T-cell (primary cell): Measurements from ENCODE around the gene TNNT1. TPM values are rescaled to one million over a fixed set of nuclear protein-coding genes. Genes with fewer than 3 reads are reported as not detected.

Source experiments
- ATAC-seq, 4 experiments: fragments of 200-7000 bp in 3 of 4; fragments of 150-1000 bp in 1 of 4; cut with Tn5 transposase; replicated peaks in 1 of 4; 1 replicate in 3 of 4; 2 replicates in 1 of 4; pipeline ENCODE4 v1.10.0; 2021; ENCODE audit warnings: moderate library complexity in 3 of 4, mild to moderate bottlenecking in 2 of 4, moderate number of reproducible peaks in 1 of 4
- CTCF ChIA-PET, 2 donors: fragments of 300-600 bp; sonication (Branson Sonifier 250); formaldehyde crosslinking; loops; one replicate each; lab custom pipeline; 2022; ENCODE audit warnings: antibody characterized with exemption in 2 of 2; lab: Charles Lee
- POLR2A ChIA-PET, 2 donors: fragments of 300-600 bp; sonication (Branson Sonifier 250); formaldehyde crosslinking; loops; one replicate each; lab custom pipeline; 2022; ENCODE audit warnings: antibody characterized with exemption in 2 of 2; lab: Charles Lee
- DNase-seq, 35 experiments: peaks; one replicate each; pipeline versions ENCODE4 v3.0.0 to v3.0.0-alpha.2; 2013 to 2023
- H3K27ac ChIP-seq: one replicate; pipeline ENCODE4 v1.5.1; 2013; ENCODE audit warnings: low read length
- H3K27me3 ChIP-seq, 2 experiments: replicated peaks in 1 of 2; 1 replicate in 1 of 2; 2 replicates in 1 of 2; pipeline versions ENCODE4 v1.6.1 to v1.7.0; 2013; ENCODE audit warnings: low read length in 1 of 2, mixed read lengths in 1 of 2; ENCODE audit not compliant: control insufficient read depth in 2 of 2, insufficient read depth in 2 of 2; ENCODE audit errors: extremely low read depth in 1 of 2
- H3K36me3 ChIP-seq, 2 donors: 1 replicate in 1 of 2; 2 replicates in 1 of 2; pipeline versions ENCODE4 v1.6.1 to v1.7.0; 2013; ENCODE audit warnings: low read length in 1 of 2; ENCODE audit not compliant: control insufficient read depth in 2 of 2, insufficient read depth in 1 of 2; ENCODE audit errors: extremely low read depth in 1 of 2
- H3K4me1 ChIP-seq, 2 experiments: 1 replicate in 1 of 2; 2 replicates in 1 of 2; pipeline versions ENCODE4 v1.6.1 to v1.7.0; 2013; ENCODE audit warnings: low read length in 2 of 2, mixed read lengths in 1 of 2; ENCODE audit not compliant: insufficient read depth in 2 of 2, control insufficient read depth in 1 of 2; ENCODE audit errors: extremely low read depth in 1 of 2
- H3K4me3 ChIP-seq, 2 donors: 1 replicate in 1 of 2; 2 replicates in 1 of 2; pipeline versions ENCODE4 v1.5.1 to v1.7.0; 2013; ENCODE audit warnings: mild to moderate bottlenecking in 2 of 2, low read length in 1 of 2, moderate library complexity in 1 of 2; ENCODE audit not compliant: control insufficient read depth in 1 of 2; ENCODE audit errors: extremely low read depth in 1 of 2
- H3K9me3 ChIP-seq: 2 replicates; pipeline ENCODE4 v1.7.0; 2013
- H3K27ac Mint-ChIP-seq, 2 donors: one replicate each; pipeline ENCODE4 v1.8.0; 2020 to 2021; ENCODE audit warnings: mild to moderate bottlenecking in 2 of 2, mixed read lengths in 2 of 2
- H3K27me3 Mint-ChIP-seq, 2 donors: one replicate each; pipeline ENCODE4 v1.8.0; 2021 to 2022; ENCODE audit warnings: mixed read lengths in 2 of 2
- H3K36me3 Mint-ChIP-seq: one replicate; pipeline ENCODE4 v1.8.0; 2021; ENCODE audit warnings: mixed read lengths
- H3K4me1 Mint-ChIP-seq, 3 donors: one replicate each; pipeline ENCODE4 v1.8.0; 2020 to 2022; ENCODE audit warnings: mixed read lengths in 3 of 3, mild to moderate bottlenecking in 1 of 3
- H3K4me3 Mint-ChIP-seq, 3 donors: one replicate each; pipeline ENCODE4 v1.8.0; 2020 to 2022; ENCODE audit warnings: mild to moderate bottlenecking in 3 of 3, mixed read lengths in 3 of 3, moderate library complexity in 3 of 3
- H3K9me3 Mint-ChIP-seq, 3 donors: one replicate each; pipeline ENCODE4 v1.8.0; 2020 to 2022; ENCODE audit warnings: mixed read lengths in 3 of 3
- WGBS: methylation state at CpG from one replicate; pipeline ENCODE4 v1.1.5; 2013; ENCODE audit warnings: missing lambda C conversion rate; ENCODE audit not compliant: insufficient coverage; 5-methylcytosine and 5-hydroxymethylcytosine counted together
- total RNA-seq, 35 experiments: library from RNA in 6 of 35; stranded (reverse) in 6 of 35; fragments of 120-200 nt in 1 of 35; gene quantifications; one replicate each; pipeline versions ENCODE4 v1.2.1 to v1.2.4 and lab custom pipeline; 2013 to 2026

The TNNT1 gene
- total RNA-seq, 5 donors from 2014 or later (not counting 1 experiment from before 2014, with no cell fraction given): 0.36 to 0.76 TPM; not detected in 3

DNA sequence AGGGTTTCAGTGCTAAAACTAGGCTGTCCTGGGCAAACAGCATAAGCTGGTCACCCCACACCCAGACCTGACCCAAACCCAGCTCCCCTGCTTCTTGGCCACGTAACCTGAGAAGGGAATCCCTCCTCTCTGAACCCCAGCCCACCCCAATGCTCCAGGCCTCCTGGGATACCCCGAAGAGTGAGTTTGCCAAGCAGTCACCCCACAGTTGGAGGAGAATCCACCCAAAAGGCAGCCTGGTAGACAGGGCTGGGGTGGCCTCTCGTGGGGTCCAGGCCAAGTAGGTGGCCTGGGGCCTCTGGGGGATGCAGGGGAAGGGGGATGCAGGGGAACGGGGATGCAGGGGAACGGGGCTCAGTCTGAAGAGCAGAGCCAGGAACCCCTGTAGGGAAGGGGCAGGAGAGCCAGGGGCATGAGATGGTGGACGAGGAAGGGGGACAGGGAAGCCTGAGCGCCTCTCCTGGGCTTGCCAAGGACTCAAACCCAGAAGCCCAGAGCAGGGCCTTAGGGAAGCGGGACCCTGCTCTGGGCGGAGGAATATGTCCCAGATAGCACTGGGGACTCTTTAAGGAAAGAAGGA, 34.4 kb downstream of the TNNT1 start:
- POLR2A ChIA-PET: no interaction called here
- 97% methylated on average over 5 of the region's 9 CpGs for WGBS
- Histone ChIP-seq H3K27ac (no peak overlapping the region), H3K4me1 (peaks cover 12 to 46% of the 10 kb centered on the region in 2 experiments), H3K27me3 (peaks cover 0 to 3% of the 10 kb centered on the region in 2 experiments), H3K4me3 (no peak overlapping the region), H3K36me3 (peaks cover 3 to 4% of the 10 kb centered on the region in 2 donors), H3K9me3 (no peaks in the 10 kb centered on the region)
- ATAC-seq (no peak), DNase-seq (no peak)
- H3K27me3 Mint-ChIP-seq: no peaks in the 10 kb centered on the region
- peaks cover 30 to 44% (median 41%) of the 10 kb centered on the region in 3 donors for H3K4me1 Mint-ChIP-seq
- H3K4me3 Mint-ChIP-seq: peak overlapping the region; percentile 47 to 96 (median 54)
- CTCF ChIA-PET: interaction anchor here in 1 of 2 donors (0.7 kb wide), 1 partner anchor 45 kb away, joined by 3 read pairs; no protein-coding TSS in a partner anchor
- H3K27ac Mint-ChIP-seq: no peak overlapping the region
- peaks cover 3% of the 10 kb centered on the region for H3K36me3 Mint-ChIP-seq
- H3K9me3 Mint-ChIP-seq: no peaks in the 10 kb centered on the region

DNA sequence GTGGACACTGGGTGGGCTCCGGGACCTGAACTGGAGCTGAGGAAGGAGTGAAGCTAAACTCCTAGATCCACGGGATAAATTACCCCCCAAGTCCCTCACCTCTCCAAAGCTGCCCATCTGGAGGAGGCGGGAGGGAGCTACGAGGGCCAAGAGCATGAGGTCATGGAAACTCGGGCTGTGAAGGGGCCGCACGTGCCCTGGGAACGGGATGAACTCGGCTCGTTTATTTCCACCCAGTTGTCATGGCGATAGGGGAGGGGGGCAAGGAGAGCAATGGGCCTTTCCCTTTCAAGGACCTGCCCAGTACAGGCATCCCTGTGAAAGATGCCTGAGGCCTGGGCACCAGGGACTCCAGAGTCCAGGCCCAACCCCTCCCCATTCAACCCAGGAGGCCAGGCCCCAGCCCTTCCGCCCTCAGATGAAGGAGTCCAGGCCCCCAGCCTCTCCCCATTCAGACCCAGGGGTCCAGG, 35.4 kb downstream of the TNNT1 start:
- peaks cover 12 to 41% of the 10 kb centered on the region in 2 experiments for H3K4me1 ChIP-seq
- H3K36me3 Mint-ChIP-seq: peaks cover 10% of the 10 kb centered on the region
- peaks cover 10 to 11% of the 10 kb centered on the region in 2 donors for H3K36me3 ChIP-seq
- peaks cover 0 to 2% of the 10 kb centered on the region in 2 experiments for H3K27me3 ChIP-seq
- H3K27ac Mint-ChIP-seq: no peak overlapping the region
- H3K9me3 Mint-ChIP-seq: no peaks in the 10 kb centered on the region
- no peak overlapping the region for H3K27ac ChIP-seq
- H3K27me3 Mint-ChIP-seq: no peaks in the 10 kb centered on the region
- H3K4me3 Mint-ChIP-seq: no peak overlapping the region
- 91% methylated on average over 6 of the region's 12 CpGs for WGBS
- POLR2A ChIA-PET: no interaction called here
- DNase-seq (no peak), ATAC-seq (no peak)
- H3K4me3 ChIP-seq: no peak overlapping the region
- CTCF ChIA-PET: no interaction called here
- peaks cover 25 to 40% (median 36%) of the 10 kb centered on the region in 3 donors for H3K4me1 Mint-ChIP-seq
- no peaks in the 10 kb centered on the region for H3K9me3 ChIP-seq

- ATAC-seq: no peak
- Histone ChIP-seq H3K4me3 (no peak overlapping the region), H3K27me3 (no peaks in the 10 kb centered on the region), H3K27ac (no peak overlapping the region), H3K9me3 (no peaks in the 10 kb centered on the region), H3K4me1 (peaks cover 9 to 35% of the 10 kb centered on the region in 2 experiments), H3K36me3 (peaks cover 10 to 11% of the 10 kb centered on the region in 2 donors)
- WGBS: 92% methylated on average over 10 of the region's 23 CpGs
- POLR2A ChIA-PET: no interaction called here
- Mint-ChIP-seq H3K9me3 (no peaks in the 10 kb centered on the region), H3K4me1 (peaks cover 20 to 36% (median 30%) of the 10 kb centered on the region in 3 donors), H3K27me3 (no peaks in the 10 kb centered on the region), H3K36me3 (peaks cover 13% of the 10 kb centered on the region), H3K27ac (no peak overlapping the region), H3K4me3 (no peak overlapping the region)
- CTCF ChIA-PET: no interaction called here
- no peak for DNase-seq
Measured at GRCh38 chr19:55112777-55113569, 36.0 kb downstream of the TNNT1 start.

DNA sequence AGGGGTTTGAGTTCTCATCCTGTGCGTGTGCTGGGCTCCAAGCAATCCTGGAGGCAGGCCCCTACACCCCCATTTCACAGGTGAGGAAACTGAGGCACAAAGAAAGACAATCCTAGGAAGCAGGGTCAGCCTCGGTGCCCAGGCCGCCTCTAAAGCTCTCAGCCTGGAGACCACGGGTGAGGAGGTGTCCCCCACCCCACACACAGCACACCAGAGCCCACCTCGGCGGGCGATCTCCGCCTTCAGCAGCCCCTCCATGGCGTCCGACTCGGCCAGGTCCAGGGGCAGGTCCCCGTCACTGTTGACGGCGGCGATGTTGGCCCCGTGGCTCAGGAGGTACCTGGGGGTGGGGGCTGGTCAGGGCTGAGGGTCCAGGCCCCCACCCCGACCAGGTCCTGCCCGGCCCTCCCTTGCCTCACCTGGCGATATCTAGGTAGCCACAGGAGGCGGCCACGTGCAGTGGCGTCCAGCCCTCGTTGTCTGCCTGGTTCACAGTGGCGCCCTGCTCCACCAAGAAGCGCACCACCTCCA, 36.7 kb downstream of the TNNT1 start:
- no peak overlapping the region for H3K27ac ChIP-seq
- DNase-seq (no peak), ATAC-seq (no peak)
- Mint-ChIP-seq H3K27ac (no peak overlapping the region), H3K4me3 (no peak overlapping the region), H3K36me3 (peaks cover 16% of the 10 kb centered on the region), H3K9me3 (no peaks in the 10 kb centered on the region), H3K27me3 (no peaks in the 10 kb centered on the region), H3K4me1 (peaks cover 16 to 33% (median 24%) of the 10 kb centered on the region in 3 donors)
- 86% methylated on average over 13 of the region's 25 CpGs for WGBS
- CTCF ChIA-PET: no interaction called here
- H3K36me3 ChIP-seq: peaks cover 10 to 11% of the 10 kb centered on the region in 2 donors
- H3K27me3 ChIP-seq: no peaks in the 10 kb centered on the region
- POLR2A ChIA-PET: no interaction called here
- H3K9me3 ChIP-seq: no peaks in the 10 kb centered on the region
- no peak overlapping the region for H3K4me3 ChIP-seq
- H3K4me1 ChIP-seq: peaks cover 9 to 33% of the 10 kb centered on the region in 2 experiments

- Mint-ChIP-seq H3K36me3 (peaks cover 23% of the 10 kb centered on the region), H3K27ac (no peak overlapping the region), H3K4me1 (peaks cover 16 to 28% (median 23%) of the 10 kb centered on the region in 3 donors), H3K4me3 (no peak overlapping the region), H3K9me3 (no peaks in the 10 kb centered on the region), H3K27me3 (no peaks in the 10 kb centered on the region)
- H3K9me3 ChIP-seq: no peaks in the 10 kb centered on the region
- H3K27me3 ChIP-seq: no peaks in the 10 kb centered on the region
- 97% methylated on average over 18 of the region's 21 CpGs for WGBS
- ChIA-PET POLR2A (no interaction called here), CTCF (no interaction called here)
- DNase-seq (no peak), ATAC-seq (no peak)
- peaks cover 7 to 26% of the 10 kb centered on the region in 2 experiments for H3K4me1 ChIP-seq
- H3K4me3 ChIP-seq: no peak overlapping the region
- H3K27ac ChIP-seq: no peak overlapping the region
- H3K36me3 ChIP-seq: peaks cover 10 to 11% of the 10 kb centered on the region in 2 donors
Measured at GRCh38 chr19:55111238-55111831, 37.7 kb downstream of the TNNT1 start.
